SW 1271 (cell line): ENCODE measurements around the gene HADH.
"Not testable (repeated sequence)": the region's sequence is repeated elsewhere in the genome, so short reads cannot be mapped to it uniquely, and the experiment has no call there.

ENCODE experiments used
- DNase-seq, 2 experiments: peaks; one replicate each; lab custom pipeline; 2025; lab: John Stamatoyannopoulos, UW

Gene HADH

DNA sequence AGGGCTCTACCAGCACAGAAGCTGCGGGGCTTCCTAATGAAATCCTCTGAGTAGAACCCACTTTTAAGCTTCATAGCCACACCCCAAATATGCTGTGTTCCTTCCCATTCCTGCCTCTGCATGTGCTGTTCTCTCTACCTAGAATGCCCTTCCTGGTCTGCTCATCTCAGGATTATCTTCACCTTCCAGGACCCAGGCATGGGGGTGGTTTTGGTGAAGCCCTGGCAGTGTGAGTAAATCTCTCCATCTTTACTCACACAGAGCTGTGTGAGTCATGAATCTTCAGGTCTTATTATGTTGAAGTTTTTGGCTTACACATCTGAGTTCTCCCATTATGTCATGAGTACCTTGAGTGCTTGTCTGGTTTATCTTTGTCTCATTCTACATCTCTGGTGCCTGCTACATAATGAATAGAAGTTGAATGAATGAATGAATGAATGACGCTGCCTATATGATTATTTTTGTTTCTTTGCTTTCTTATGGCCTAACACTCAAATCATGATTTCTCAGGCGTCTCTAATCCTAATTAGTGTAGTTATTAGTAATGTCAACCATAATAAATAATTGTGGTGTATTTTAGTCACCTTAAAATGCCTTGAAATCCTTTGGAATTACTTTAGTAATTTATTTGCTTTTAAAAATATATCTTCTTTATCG lies 41.9 kb downstream of the HADH start:
- no peak for DNase-seq

DNA sequence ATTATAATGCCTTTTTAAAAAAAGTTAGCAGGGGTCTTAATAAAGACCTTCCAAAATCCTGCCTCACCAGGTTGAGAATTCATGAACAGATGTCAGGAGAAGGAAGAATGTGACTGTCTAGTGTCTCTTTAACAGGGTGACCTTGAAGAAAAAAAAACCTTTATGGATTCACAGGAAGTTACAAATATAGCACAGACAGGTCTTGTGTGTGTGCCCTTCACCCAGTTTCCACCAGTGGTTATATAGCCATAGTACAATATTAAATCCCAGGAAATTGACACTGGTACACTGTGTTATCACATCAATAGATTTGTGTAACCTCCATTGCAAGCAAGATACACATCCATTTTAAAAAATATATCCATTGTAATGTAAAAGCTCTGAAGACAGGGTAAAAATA lies 43.7 kb downstream of the HADH start:
- no peak for DNase-seq

DNA sequence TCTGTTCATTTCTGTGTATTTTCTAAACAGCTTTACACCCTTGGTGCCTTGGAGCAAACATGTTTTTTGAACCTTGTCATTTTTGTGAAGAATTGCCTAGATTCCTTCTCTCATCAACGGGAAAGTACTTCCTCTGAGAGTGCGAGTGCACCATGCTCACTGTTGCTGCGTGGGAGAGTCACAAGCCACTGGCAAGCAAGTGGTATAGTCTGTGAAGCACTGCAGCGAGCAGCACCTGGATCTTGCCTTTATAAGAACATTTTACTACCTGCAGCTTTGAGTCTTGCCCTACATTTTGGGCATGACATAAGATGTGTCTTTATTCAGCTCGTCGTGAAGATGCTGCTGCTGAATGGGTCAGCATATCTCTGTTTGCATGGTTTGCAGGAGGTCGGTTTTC lies 44.9 kb downstream of the HADH start:
- no peak for DNase-seq

DNA sequence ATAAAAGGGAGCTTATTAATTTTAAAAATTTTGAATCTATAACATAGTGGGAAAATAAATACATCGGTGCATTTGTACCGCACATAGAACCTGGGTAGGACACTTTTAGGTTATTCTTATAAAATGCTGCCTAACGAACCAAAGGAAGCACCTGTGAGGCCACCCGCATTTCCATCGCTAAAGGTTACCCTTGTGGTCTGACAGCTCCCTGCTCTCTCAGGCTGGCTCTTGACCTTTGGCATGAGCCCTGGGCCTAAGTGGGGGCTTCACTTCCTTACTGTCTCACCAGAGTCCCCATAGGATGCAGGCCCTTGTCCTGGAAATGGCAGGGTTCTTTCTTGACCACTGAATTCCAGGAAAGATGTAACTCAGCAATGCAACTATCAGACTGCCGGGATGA lies 46.0 kb downstream of the HADH start:
- DNase-seq = no peak

DNA sequence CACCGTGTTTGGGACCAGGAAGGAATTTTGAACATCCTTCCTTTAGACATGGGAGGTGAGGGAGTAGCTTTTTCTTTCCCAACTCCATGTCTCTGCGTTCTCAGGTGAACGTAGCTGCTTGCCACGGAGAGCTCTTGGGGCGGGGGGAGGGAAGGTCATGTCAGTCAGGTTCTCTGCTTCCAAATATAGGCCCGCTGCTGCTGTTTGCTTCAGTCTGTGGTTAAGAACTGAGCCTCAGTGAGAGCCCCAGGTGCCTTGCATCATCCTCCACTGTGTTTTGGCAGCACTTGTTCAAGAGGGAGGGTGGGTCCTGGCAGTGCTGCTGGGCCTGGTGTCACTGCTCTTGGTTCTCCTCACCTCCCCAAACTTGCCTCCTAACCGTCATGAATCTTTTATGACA lies 46.5 kb downstream of the HADH start:
- DNase-seq = no peak

DNA sequence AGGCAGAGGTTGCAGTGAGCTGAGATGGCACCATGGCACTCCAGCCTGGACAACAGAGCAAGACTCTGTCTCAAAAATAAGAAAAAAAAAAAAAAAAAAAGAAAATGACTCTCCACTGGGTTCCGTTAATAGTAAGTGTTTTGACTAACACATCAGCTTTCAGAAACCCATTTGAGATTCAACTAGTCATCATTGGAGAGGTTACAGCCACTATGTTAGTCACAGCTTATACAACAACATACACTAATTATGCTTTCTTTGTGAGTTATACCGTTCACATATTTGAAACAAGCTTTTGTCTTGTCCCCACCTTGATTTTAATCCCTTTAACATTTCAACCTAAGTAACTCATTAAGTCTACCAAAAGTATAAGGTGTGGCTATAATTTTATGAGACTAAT lies 48.2 kb downstream of the HADH start:
- no peak for DNase-seq

DNA sequence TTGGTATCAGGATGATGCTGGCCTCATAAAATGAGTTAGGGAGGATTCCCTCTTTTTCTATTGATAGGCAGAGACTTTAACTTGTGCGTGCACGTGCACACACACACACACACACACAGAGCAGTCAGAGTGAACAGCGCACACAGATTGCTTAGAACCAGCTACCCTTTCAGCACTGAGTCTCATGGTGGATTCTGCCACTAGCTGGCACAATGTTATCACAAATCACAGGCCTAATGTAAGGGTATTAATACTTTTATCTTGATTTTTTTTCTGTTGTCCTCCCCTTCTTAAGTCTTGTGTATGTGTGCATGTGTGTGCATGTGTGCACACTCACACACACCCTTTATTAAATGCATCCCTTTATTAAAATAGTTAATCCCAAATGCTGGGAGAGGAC lies 53.2 kb downstream of the HADH start:
- DNase-seq = no peak

DNA sequence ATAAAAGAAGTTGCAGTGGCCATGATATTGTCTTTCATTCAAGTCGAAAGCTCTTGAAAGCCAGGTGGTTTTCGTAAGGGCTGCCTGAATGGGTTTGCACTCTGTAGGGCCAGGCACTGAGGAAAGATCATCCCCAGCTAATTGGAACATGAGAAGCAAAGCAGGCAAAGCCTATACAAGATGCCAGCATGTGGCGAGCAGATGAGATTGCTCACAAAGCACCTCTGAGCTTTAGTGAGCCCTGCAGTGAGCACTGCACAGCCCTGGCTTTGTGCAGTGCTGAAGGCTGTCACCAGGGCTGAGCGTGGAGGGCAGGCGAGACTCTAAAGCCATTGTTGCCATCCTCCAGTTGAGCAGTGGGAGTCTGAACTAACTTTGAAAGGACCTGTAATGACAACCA lies 53.8 kb downstream of the HADH start:
- no peak for DNase-seq

DNA sequence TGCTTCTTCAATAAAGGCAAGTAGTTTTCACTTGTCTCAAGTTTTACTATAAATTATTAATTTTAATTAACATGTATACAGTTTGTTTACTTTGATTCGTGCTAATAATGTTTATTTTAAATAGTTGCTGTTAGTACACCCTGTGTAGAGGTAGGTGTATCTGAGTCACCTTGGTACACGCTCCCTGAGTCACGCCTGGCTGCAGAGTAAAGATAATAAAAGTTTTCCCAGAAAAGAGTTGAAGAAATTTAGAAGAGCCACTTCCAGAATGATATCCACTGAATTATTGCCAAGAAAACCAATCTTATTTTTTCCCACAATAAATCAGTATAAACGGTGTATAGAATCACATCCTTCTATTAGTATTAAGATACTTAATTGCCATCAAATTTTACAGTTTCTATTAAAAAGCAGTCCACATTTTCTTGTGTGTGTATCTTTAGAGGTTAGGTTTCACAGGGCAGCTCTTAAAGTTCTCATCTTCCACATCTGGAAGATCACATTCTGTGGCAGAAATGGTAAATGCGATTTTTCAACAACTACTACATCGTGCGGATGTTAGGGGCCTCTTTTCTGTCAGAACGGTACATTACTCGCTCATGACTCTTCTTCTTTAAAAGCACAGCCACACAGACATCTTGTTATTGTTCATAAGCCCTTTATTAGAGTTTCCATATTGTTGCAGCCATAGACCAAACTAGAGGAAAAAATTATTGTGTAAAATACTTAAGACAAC lies 55.4 kb downstream of the HADH start:
- DNase-seq = no peak

DNA sequence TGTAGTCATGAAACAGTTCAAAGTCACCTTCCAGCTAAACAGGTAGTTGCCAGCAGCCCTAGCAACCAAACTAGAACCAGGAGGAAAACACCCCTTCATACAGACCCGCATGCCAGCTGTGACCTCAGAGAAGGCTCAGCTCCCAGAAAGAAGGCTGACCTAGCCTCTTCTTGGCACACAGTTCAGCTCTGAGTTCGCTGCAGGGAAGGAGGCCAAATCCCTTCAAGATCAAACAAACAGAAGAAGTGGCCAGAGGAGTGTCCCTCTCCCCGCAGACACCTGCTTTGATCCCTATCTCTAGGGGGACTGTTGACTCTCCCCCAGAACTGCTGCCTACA lies 56.0 kb downstream of the HADH start:
- DNase-seq = no peak

DNA sequence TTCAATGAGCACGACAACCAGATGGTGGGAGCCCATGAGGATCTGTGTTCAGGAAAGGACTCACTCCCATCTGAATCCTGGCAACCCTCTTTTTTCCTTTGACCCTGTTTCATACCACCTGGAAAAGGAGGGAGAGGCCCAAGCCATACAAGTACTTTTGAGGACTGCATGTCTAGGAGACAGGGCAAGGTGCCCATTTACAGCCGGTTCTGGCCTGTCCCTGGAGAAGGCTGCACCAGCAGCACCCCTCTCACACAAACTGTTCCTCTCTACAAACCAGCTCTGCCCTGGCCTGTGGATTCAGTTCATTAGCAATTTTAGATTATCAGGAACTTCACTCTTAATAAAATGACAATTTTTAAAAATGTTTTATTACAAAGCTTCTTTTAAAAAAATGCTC lies 57.5 kb downstream of the HADH start:
- DNase-seq = no peak

DNA sequence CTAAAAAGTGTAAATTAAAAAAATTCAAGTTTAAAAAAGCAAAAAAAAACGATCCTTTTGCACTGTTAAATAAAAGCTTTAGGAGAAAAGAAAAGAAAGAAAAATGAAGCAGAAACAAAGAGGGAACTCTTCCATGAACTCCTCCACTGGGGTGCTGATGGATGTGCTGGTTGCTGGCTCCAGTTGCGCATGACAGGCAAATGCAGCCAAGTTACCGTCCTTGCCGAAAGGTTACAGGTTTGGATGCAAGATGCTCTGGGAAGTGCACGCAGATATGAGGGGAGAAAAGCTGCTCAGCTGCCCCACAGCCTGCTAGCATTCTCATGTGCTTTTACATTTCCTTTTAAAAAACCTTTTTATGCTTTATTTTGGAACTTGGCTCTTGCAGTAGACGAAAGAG lies 58.5 kb downstream of the HADH start:
- DNase-seq = no peak

DNA sequence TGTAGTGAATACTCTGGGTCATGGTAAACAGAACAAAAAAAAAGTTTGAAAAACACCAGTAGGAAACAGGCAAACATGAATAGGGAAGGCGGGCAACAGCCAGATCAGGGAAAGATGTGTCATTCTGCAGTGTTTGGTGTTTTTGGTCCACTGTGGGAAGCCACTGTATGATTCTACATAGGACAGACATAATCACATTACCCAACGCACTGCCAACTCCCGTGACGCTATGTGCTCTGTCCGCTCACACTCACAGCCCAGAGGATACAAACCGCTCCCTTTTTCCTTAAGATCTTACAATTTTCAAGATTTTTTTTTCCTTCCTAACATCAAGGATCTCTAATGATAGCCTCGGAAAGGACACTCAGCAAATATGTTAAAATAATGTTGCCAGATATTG lies 59.3 kb downstream of the HADH start:
- DNase-seq = no peak

DNA sequence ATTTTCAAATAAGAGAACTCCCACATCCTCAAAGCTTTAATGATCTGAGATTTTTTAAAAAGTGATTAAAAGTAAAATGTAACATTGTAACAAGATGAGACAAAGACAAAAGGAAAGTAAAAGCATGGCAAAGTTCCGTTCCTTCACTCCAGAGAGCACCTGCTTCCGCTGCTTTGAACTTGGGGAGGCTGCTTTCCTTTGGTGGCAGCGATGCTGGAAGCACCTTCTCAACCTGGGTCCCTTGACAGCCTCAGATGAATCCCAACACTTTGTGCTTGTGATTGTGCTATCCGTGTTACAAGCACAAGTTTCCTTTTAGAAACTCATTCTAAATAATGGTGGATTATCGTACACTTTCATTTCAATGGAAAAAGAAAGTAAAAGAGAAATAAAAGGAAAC lies 59.7 kb downstream of the HADH start:
- DNase-seq = no peak

DNA sequence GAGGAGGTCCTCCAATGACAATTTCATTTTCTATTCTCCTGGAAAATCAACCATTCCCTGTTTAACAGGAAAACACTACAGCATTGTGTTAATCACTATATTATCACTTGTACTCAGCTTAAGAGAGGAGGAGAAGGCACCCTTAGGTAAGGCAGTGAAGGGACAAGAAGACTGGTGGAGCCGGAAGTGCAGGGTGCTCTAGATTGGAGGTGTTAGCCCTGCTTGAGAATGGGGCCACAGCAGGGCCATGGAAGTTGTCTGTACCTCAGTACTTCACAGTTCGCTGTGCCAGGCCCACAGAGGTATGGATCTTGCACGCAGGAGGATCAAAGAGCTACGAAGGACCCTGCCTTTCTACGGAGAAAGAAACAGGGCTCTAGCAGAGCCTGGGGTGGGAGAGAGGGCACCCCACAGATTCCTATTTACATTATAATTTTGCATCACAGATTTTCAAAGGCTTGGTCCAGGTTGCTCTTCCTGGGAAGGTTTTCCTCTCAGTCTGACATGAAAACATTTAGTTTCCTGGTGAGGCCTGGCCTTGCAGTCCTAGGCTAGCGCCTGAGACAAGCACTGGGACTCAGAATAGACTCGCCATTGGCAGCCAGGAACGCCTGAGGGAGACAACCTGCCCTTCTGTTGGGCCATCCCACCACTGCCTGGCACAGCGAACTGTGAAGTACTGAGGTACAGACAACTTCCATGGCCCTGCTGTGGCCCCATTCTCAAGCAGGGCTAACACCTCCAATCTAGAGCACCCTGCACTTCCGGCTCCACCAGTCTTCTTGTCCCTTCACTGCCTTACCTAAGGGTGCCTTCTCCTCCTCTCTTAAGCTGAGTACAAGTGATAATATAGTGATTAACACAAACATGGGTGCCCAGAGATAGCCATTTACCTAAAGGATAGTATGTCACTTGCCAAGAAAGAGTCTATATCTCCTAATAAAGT lies 60.8 kb downstream of the HADH start:
- not testable (repeated sequence) for DNase-seq

DNA sequence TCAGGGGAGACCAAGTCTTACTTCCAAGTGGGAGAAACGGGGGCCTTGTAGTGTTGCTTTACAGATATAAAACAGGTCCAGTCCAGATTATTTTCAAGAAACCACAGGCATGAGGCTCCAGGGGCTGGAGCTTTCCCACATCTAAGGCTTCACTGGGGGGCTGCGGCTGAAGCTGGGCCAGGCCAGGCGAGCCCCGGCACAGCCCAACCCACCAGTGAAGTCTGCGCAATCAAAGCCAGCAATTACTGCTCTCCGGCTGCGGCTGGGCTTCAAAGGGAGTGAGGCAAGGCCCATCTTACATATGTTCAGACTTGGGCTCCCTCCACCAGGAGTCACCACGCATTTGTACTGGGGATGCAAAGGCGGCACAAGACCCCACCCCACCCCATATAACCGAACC lies 61.7 kb downstream of the HADH start:
- no peak for DNase-seq

DNA sequence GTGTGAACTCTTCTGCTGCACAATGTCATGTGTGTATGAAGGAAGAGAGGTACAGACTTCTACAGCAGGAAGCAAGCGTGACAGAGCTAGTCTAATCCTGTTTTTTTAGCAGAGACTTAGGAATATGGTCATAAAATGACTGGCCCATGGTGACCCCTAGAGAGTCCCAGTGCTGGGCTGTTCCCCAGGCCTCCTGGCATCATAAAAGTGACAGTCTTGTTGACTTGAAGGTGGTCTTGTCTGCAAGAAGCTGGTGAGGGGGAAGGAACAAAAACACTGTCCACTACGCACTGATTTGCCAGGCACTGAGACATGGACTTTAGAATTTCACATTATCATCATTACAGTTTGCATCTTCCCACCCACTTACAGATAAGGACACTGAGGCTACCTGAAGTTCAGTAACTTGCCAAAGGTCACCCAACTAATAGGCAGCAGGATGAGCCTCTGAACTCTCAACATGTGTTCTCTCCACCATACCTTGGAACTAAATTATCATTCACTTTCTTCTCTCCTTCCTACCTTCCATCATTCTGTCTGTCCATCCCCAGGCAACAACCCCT lies 63.0 kb downstream of the HADH start:
- no peak for DNase-seq

DNA sequence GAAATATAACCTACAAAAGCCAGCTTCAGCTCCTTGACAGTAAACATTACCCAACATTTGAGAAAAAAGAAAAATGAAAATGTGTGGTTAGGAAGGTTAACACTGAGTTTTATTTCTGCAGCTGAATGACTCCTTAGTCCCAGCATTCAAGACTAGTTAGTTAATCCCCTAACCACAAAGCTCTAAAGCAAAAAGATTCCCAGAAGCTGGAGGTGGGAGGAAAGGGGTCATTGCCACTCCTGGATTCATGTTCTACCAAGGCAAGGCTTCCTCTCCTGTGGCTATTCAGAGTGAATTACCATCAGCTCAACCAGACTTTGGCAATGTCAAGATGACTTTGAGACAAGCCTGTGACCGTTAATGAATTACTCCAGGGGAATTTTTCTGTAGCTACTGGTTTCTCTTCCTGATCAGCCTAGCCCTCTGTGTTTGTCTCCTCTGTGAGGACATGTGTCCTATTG lies 63.6 kb downstream of the HADH start:
- DNase-seq = no peak

DNA sequence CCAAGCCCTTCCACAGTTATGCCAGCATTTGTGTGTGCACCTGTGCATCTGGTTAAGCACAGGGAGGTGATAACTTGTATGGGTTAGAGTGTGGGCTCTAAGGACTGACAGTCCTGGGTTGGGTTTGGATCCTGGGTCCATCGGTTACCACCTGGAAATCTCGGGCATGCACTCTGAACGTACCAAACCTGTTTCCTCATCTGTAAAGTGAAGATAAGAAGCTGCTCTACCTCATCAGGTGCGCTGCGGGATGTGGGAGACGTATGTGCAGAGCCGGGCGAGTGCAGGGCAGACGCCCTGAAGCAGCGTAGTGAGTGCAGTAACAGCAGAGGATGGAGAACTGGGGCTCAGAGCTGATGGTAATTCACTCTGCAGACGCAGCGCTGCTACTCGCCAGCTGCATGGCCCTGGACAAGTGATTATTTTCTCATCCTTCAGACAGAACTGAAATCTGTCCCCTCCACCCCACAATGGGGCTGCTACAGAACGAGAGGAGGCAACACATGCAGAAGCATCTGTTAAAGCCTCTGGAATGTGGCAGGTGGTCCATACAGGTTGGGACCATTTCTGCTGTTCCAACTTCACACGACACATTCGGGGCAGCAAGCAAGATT lies 64.4 kb downstream of the HADH start:
- no peak for DNase-seq

DNA sequence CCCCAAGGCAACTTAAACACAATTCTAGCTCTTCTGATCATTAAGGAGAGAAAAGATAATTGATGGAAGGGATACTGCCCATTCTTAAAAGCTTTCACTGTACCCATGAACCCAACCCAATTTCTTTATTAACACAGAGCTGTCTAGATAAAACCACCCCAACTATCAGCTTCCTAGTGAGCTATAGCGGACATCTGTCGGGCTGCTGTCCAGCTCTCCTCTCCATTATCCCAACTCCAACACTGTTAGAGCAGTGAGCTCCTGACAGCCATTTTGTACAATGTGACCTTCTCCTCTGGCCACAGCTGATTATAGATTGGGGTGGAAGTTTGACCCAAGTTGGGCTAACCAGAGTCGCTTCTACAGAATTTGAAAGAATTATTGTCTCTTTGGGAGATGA lies 66.1 kb downstream of the HADH start:
- no peak for DNase-seq

DNA sequence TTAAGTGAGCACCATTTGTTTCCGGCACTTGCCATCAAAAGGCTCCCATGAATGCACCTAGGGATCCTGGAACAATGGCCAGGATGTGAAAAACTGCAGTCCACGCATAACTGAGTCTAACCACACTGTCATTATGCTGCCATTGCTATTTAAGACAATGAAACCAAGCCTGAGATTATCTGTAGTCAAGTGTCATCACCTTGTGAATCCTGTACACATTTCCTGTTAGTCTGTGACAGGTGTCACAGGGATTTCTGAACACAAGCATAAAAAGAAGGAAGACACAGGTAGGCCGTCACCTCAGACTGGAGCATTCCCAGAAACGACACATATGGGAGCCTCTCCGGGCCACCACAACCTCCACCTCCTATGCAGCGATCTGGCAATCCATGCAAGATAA lies 66.7 kb downstream of the HADH start:
- DNase-seq = no peak
